K562 (cell line): ENCODE results near the gene TNPO3.

ENCODE experiments used
- FOS ChIP-seq: IDR thresholded peaks from 3 replicates; pipeline ENCODE4 v1.6.1; 2011; ENCODE audit not compliant: insufficient read length; ENCODE audit errors: extremely low read depth
- FOSL1 ChIP-seq: fragments of 200-800 bp; sonication (Bioruptor generic); conservative IDR thresholded peaks from 2 replicates; pipeline ENCODE4 v1.6.1; 2016; ENCODE audit warnings: missing genetic modification characterization, missing compliant biosample characterization
- JUN ChIP-seq, 2 experiments: sonication (generic) in 1 of 2; formaldehyde crosslinking in 1 of 2; IDR thresholded peaks; 2 replicates each; pipeline versions ENCODE4 v1.6.1 to v1.8.0; 2012 to 2022; ENCODE audit warnings: borderline replicate concordance in 2 of 2, mild to moderate bottlenecking in 2 of 2, improper control_type of control experiment in 1 of 2, low read depth in 1 of 2, low read length in 1 of 2, missing genetic modification reagents in 1 of 2
- MTF1 ChIP-seq: fragments of 250-450 bp; sonication (Bioruptor Pico); IDR thresholded peaks from 2 replicates; pipeline ENCODE4 v1.9.0; 2021; ENCODE audit warnings: moderate library complexity, mild to moderate bottlenecking, inconsistent platforms, borderline replicate concordance
- PHF8 ChIP-seq: fragments of 200-600 bp; sonication (generic); IDR thresholded peaks from 2 replicates; pipeline ENCODE4 v1.6.1; 2012; ENCODE audit warnings: mixed run types, mild to moderate bottlenecking, inconsistent platforms, low read length, moderate library complexity, borderline replicate concordance
- POLR2AphosphoS5 ChIP-seq: IDR thresholded peaks from 2 replicates; pipeline ENCODE4 v1.6.1; 2011; ENCODE audit warnings: mild to moderate bottlenecking, low read depth, low read length, moderate library complexity; ENCODE audit not compliant: control insufficient read depth, insufficient read depth
- POLR2G ChIP-seq: fragments of 200-400 bp; formaldehyde crosslinking; IDR thresholded peaks from 2 replicates; pipeline ENCODE4 v1.6.1; 2017; ENCODE audit warnings: low read depth, mild to moderate bottlenecking, antibody characterized with exemption, low read length, moderate library complexity
- SREBF2 ChIP-seq: sonication (generic); formaldehyde crosslinking; IDR thresholded peaks from 2 replicates; pipeline ENCODE4 v1.4.0; 2020; ENCODE audit warnings: mild to moderate bottlenecking, missing genetic modification reagents
- ZC3H4 ChIP-seq: sonication (generic); formaldehyde crosslinking; IDR thresholded peaks from 2 replicates; pipeline ENCODE4 v1.9.0; 2021; ENCODE audit warnings: missing genetic modification reagents, borderline replicate concordance
- ZNF174 ChIP-seq: fragments of 250-450 bp; sonication (Bioruptor Pico); IDR thresholded peaks from 2 replicates; pipeline ENCODE4 v1.4.0; 2020; ENCODE audit warnings: mild to moderate bottlenecking
- ZNF3 ChIP-seq: fragments of 250-450 bp; sonication (Bioruptor Pico); IDR thresholded peaks from 2 replicates; pipeline ENCODE4 v1.5.0; 2021; ENCODE audit warnings: mild to moderate bottlenecking, moderate library complexity
- TF ChIP-seq, protein P1 (sequence below), 3 experiments: IDR thresholded peaks in 2 of 3; conservative IDR thresholded peaks in 1 of 3; 2 replicates each; pipeline ENCODE4 v1.5.1; 2011 to 2012; ENCODE audit warnings: low read length in 3 of 3, mild to moderate bottlenecking in 3 of 3, control low read depth in 2 of 3, improper control_type of control experiment in 1 of 3, inconsistent platforms in 1 of 3, low read depth in 1 of 3, mixed read lengths in 1 of 3, moderate library complexity in 1 of 3; ENCODE audit not compliant: insufficient read depth in 2 of 3
- TF ChIP-seq, protein P2 (sequence below): fragments of 250-450 bp; sonication (Bioruptor Pico); IDR thresholded peaks from 2 replicates; pipeline ENCODE4 v1.5.0; 2020; ENCODE audit warnings: mild to moderate bottlenecking, borderline replicate concordance
- TF ChIP-seq, protein P3 (sequence below): fragments of 450-650 bp; formaldehyde crosslinking; IDR thresholded peaks from 2 replicates; pipeline ENCODE4 v1.4.0; 2022; ENCODE audit warnings: missing genetic modification characterization

DNA sequence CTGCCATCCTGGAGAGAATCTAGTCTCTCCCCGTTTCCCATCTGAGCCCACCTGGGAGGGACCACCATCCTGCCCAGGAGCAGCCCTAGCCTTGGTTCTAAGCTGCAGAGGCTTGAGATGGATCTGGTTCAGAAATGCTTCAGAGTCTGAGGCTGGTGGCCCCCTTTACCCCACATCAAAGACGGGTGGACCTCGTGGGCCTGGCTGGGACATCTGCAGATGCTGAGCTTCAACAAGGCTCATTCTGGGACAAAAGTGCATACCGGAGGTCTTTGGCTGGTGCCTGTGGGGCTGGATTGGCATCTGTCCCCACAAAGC lies 122.1 kb downstream of the TNPO3 start:
- TF ChIP-seq, protein P1, sequence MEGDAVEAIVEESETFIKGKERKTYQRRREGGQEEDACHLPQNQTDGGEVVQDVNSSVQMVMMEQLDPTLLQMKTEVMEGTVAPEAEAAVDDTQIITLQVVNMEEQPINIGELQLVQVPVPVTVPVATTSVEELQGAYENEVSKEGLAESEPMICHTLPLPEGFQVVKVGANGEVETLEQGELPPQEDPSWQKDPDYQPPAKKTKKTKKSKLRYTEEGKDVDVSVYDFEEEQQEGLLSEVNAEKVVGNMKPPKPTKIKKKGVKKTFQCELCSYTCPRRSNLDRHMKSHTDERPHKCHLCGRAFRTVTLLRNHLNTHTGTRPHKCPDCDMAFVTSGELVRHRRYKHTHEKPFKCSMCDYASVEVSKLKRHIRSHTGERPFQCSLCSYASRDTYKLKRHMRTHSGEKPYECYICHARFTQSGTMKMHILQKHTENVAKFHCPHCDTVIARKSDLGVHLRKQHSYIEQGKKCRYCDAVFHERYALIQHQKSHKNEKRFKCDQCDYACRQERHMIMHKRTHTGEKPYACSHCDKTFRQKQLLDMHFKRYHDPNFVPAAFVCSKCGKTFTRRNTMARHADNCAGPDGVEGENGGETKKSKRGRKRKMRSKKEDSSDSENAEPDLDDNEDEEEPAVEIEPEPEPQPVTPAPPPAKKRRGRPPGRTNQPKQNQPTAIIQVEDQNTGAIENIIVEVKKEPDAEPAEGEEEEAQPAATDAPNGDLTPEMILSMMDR (IDR thresholded peaks at IDR 0.05 in 2 of 3, conservative IDR thresholded peaks at IDR 0.05 in 1 of 3; ENCODE audit: insufficient read depth in 2 of 3, low read depth in 1 of 3, low read length in 3 of 3), result no peak
- no peak for TF ChIP-seq ZNF3 (CRISPR knock-in tag)
- TF ChIP-seq, protein P2, sequence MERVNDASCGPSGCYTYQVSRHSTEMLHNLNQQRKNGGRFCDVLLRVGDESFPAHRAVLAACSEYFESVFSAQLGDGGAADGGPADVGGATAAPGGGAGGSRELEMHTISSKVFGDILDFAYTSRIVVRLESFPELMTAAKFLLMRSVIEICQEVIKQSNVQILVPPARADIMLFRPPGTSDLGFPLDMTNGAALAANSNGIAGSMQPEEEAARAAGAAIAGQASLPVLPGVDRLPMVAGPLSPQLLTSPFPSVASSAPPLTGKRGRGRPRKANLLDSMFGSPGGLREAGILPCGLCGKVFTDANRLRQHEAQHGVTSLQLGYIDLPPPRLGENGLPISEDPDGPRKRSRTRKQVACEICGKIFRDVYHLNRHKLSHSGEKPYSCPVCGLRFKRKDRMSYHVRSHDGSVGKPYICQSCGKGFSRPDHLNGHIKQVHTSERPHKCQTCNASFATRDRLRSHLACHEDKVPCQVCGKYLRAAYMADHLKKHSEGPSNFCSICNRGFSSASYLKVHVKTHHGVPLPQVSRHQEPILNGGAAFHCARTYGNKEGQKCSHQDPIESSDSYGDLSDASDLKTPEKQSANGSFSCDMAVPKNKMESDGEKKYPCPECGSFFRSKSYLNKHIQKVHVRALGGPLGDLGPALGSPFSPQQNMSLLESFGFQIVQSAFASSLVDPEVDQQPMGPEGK (CRISPR knock-in tag), result no peak
- TF ChIP-seq, protein P3, sequence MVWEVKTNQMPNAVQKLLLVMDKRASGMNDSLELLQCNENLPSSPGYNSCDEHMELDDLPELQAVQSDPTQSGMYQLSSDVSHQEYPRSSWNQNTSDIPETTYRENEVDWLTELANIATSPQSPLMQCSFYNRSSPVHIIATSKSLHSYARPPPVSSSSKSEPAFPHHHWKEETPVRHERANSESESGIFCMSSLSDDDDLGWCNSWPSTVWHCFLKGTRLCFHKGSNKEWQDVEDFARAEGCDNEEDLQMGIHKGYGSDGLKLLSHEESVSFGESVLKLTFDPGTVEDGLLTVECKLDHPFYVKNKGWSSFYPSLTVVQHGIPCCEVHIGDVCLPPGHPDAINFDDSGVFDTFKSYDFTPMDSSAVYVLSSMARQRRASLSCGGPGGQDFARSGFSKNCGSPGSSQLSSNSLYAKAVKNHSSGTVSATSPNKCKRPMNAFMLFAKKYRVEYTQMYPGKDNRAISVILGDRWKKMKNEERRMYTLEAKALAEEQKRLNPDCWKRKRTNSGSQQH (CRISPR knock-in tag), result no peak
- TF ChIP-seq MTF1 (CRISPR knock-in tag), result no peak
- TF ChIP-seq POLR2AphosphoS5, result no peak
- TF ChIP-seq PHF8, result no peak
- TF ChIP-seq POLR2G, result no peak
- no peak for TF ChIP-seq ZC3H4 (CRISPR knock-in tag)
- TF ChIP-seq SREBF2 (CRISPR knock-in tag), result no peak
- TF ChIP-seq JUN (IDR thresholded peaks at IDR 0.05; ENCODE audit: borderline replicate concordance, low read depth, low read length), result no peak
- TF ChIP-seq JUN (CRISPR knock-in tag; IDR thresholded peaks at IDR 0.05; ENCODE audit: borderline replicate concordance), result no peak
- TF ChIP-seq FOS, result no peak
- no peak for TF ChIP-seq ZNF174 (CRISPR knock-in tag)
- TF ChIP-seq FOSL1 (tag), result no peak
